Measurements from ENCODE around the gene SDK1. TPM values are rescaled to one million over a fixed set of nuclear protein-coding genes. Genes with fewer than 3 reads are reported as not detected.

SDK1 gene
- total and polyA plus RNA-seq, 2 donors (not counting 3 experiments of a cell fraction or from before 2014, with no cell fraction given), result 1.6 to 3.9 TPM

- Histone ChIP-seq H3K4me2 (ENCODE audit: insufficient read depth, low read length) (no peak overlapping the region), H3K79me2 (ENCODE audit: control insufficient read depth, insufficient read depth, low read length) (no peaks in the 10 kb centered on the region), H4K20me1 (replicated peaks; ENCODE audit: control insufficient read depth, extremely low read depth, insufficient read depth, low read length) (no peaks in the 10 kb centered on the region), H3K4me3 (replicated peaks in 1 of 3; ENCODE audit: insufficient read depth in 1 of 3, low read depth in 1 of 3, low read length in 3 of 3) (no peak overlapping the region), H3K27me3 (ENCODE audit: control insufficient read depth in 2 of 2, insufficient read depth in 2 of 2, low read length in 2 of 2) (no peaks in the 10 kb centered on the region), H3K9me3 (replicated peaks; ENCODE audit: control insufficient read depth, insufficient read depth, low read length) (no peaks in the 10 kb centered on the region), H3K27ac (ENCODE audit: insufficient read depth, low read depth, low read length) (no peak overlapping the region), H3K9me1 (replicated peaks; ENCODE audit: control insufficient read depth, extremely low read depth, insufficient read depth, low read length) (no peaks in the 10 kb centered on the region), H3K36me3 (ENCODE audit: control insufficient read depth in 2 of 2, extremely low read depth in 1 of 2, insufficient read depth in 2 of 2, low read length in 2 of 2) (no peaks in the 10 kb centered on the region), H3K4me1 (ENCODE audit: control insufficient read depth, extremely low read depth, insufficient read depth, low read length) (no peaks in the 10 kb centered on the region), H3K9ac (replicated peaks; ENCODE audit: extremely low read depth, insufficient read depth, low read length) (no peak overlapping the region), H2AFZ (ENCODE audit: low read depth, low read length) (no peak overlapping the region)
- POLR2A ChIA-PET, result no interaction called here
- no TSS peak for BruUV-seq (replicated peaks)
- CTCF ChIA-PET, result no interaction called here
- DNase-seq (ENCODE audit: low read depth, low spot score) (no peak), FAIRE-seq (no peak)
- TF ChIP-seq MYC (IDR thresholded peaks at IDR 0.05; ENCODE audit: low read depth, low read length) (no peak), POLR2A (IDR thresholded peaks at IDR 0.05; ENCODE audit: low read depth, low read length) (no peak), EZH2 (IDR thresholded peaks at IDR 0.05; ENCODE audit: borderline replicate concordance, low read depth, low read length, severe bottlenecking) (no peak), FOS (IDR thresholded peaks at IDR 0.05; ENCODE audit: borderline replicate concordance, insufficient read depth, low read length) (no peak), POLR2AphosphoS5 (IDR thresholded peaks at IDR 0.05; ENCODE audit: insufficient read depth, low read depth, low read length) (no peak), JUN (IDR thresholded peaks at IDR 0.05; ENCODE audit: borderline replicate concordance, insufficient read depth, insufficient read length, low read depth) (no peak), GATA2 (IDR thresholded peaks at IDR 0.05; ENCODE audit: insufficient read depth, insufficient read length, low read depth, low read length) (no peak)
- TF ChIP-seq, protein P1, sequence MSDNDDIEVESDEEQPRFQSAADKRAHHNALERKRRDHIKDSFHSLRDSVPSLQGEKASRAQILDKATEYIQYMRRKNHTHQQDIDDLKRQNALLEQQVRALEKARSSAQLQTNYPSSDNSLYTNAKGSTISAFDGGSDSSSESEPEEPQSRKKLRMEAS (IDR thresholded peaks at IDR 0.05; ENCODE audit: insufficient read depth, insufficient read length), result no peak
- TF ChIP-seq, protein P2, sequence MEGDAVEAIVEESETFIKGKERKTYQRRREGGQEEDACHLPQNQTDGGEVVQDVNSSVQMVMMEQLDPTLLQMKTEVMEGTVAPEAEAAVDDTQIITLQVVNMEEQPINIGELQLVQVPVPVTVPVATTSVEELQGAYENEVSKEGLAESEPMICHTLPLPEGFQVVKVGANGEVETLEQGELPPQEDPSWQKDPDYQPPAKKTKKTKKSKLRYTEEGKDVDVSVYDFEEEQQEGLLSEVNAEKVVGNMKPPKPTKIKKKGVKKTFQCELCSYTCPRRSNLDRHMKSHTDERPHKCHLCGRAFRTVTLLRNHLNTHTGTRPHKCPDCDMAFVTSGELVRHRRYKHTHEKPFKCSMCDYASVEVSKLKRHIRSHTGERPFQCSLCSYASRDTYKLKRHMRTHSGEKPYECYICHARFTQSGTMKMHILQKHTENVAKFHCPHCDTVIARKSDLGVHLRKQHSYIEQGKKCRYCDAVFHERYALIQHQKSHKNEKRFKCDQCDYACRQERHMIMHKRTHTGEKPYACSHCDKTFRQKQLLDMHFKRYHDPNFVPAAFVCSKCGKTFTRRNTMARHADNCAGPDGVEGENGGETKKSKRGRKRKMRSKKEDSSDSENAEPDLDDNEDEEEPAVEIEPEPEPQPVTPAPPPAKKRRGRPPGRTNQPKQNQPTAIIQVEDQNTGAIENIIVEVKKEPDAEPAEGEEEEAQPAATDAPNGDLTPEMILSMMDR (IDR thresholded peaks at IDR 0.05; ENCODE audit: extremely low read depth in 1 of 2, insufficient read depth in 1 of 2, low read depth in 1 of 2, low read length in 2 of 2), result no peak
- dilution Hi-C loops (cut with MboI; ENCODE audit: extremely low pct_ligation_motif_present, low sequenced_read_pairs), result no loop called here
- intact Hi-C loops (cut with micrococcal nuclease), result no loop called here
These were observed 583.5 kb downstream of the SDK1 start for GRCh38 chr7:3884543-3884942.

Data from endothelial cell of umbilical vein (primary cell).